PC-9 (cell line): Measurements from ENCODE around the gene SDR42E2.

Source experiments
- EZH2 ChIP-seq: fragments of 200-600 bp; sonication (generic); IDR thresholded peaks from 2 replicates; pipeline ENCODE4 v1.8.0; 2017; ENCODE audit warnings: antibody characterized with exemption, low read depth
- TF ChIP-seq, protein P1 (sequence below): fragments of 200-600 bp; sonication (generic); conservative IDR thresholded peaks from 2 replicates; pipeline ENCODE4 v1.6.1; 2017; ENCODE audit warnings: mixed run types, antibody characterized with exemption, mild to moderate bottlenecking, moderate library complexity

DNA sequence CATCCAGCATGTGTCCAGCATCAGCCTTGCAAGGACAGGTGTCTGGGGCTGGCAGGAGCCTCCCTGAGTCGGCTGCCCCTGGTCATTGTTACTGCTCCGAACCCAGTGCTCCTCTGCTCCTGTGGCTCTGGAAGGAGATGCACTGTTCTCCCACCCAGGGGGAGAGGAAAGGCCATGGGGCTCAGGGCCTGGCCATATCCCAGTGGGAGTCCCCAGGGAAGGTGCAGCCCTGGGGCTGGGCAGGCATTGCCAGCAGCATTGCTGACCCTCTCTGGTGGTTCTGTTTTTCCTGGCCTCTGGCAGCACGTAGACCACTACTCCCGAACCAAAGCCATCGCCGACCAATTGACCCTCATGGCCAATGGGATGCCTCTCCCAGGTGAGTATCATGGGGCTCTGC is 9.6 kb downstream of the SDR42E2 start:
- TF ChIP-seq, protein P1, sequence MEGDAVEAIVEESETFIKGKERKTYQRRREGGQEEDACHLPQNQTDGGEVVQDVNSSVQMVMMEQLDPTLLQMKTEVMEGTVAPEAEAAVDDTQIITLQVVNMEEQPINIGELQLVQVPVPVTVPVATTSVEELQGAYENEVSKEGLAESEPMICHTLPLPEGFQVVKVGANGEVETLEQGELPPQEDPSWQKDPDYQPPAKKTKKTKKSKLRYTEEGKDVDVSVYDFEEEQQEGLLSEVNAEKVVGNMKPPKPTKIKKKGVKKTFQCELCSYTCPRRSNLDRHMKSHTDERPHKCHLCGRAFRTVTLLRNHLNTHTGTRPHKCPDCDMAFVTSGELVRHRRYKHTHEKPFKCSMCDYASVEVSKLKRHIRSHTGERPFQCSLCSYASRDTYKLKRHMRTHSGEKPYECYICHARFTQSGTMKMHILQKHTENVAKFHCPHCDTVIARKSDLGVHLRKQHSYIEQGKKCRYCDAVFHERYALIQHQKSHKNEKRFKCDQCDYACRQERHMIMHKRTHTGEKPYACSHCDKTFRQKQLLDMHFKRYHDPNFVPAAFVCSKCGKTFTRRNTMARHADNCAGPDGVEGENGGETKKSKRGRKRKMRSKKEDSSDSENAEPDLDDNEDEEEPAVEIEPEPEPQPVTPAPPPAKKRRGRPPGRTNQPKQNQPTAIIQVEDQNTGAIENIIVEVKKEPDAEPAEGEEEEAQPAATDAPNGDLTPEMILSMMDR = no peak
- TF ChIP-seq EZH2 = no peak
